ENCODE results near the gene RANBP3.

The RANBP3 gene

GRCh38 chr19:5977785-5978605, at the start of gene RANBP3 (continued):
- TF ChIP-seq ZNF549 (tag by site-specific recombination; IDR thresholded peaks at IDR 0.05) (no peak), PRDM4 (tag by site-specific recombination; IDR thresholded peaks at IDR 0.05) (peak; percentile 20; the same call in 1 of the 2 replicates), YY1 (tag by site-specific recombination; IDR thresholded peaks at IDR 0.05) (peak; percentile 92), ZNF768 (tag by site-specific recombination; IDR thresholded peaks at IDR 0.05) (no peak), ZNF416 (tag by site-specific recombination; IDR thresholded peaks at IDR 0.05) (no peak), OVOL3 (tag by site-specific recombination; IDR thresholded peaks at IDR 0.05) (peak; percentile 52; the same call in 1 of the 2 replicates), MZF1 (tag by site-specific recombination; IDR thresholded peaks at IDR 0.05; ENCODE audit: borderline replicate concordance) (no peak), ZNF645 (tag by site-specific recombination; IDR thresholded peaks at IDR 0.05) (no peak), ZNF560 (tag by site-specific recombination; IDR thresholded peaks at IDR 0.05; ENCODE audit: borderline replicate concordance) (no peak), PRDM2 (tag by site-specific recombination; IDR thresholded peaks at IDR 0.05; ENCODE audit: borderline replicate concordance) (no peak), IKZF3 (tag by site-specific recombination; IDR thresholded peaks at IDR 0.05) (peak; percentile 80), MEIS1 (CRISPR knock-in tag; IDR thresholded peaks at IDR 0.05; ENCODE audit: borderline replicate concordance) (no peak), ZNF610 (tag by site-specific recombination; IDR thresholded peaks at IDR 0.05; ENCODE audit: borderline replicate concordance) (peak; percentile 41; the same call in 1 of the 2 replicates), ZNF433 (tag by site-specific recombination; IDR thresholded peaks at IDR 0.05; ENCODE audit: low read depth) (no peak), ZBTB48 (tag by site-specific recombination; IDR thresholded peaks at IDR 0.05) (peak; percentile 44; the same call in 1 of the 2 replicates), ZNF10 (tag by site-specific recombination; IDR thresholded peaks at IDR 0.05) (no peak), TSHZ1 (tag by site-specific recombination; IDR thresholded peaks at IDR 0.05; ENCODE audit: borderline replicate concordance) (no peak), REPIN1 (tag by site-specific recombination; IDR thresholded peaks at IDR 0.05; ENCODE audit: low read depth) (0 out of 2 replicates have a peak, but pooled peaks have one; percentile 48), ZNF664 (tag by site-specific recombination; IDR thresholded peaks at IDR 0.05) (no peak), OSR2 (tag by site-specific recombination; IDR thresholded peaks at IDR 0.05) (no peak), REST (tag by site-specific recombination; IDR thresholded peaks at IDR 0.05) (no peak; the same call in 1 of the 2 replicates), ZNF624 (tag by site-specific recombination; IDR thresholded peaks at IDR 0.05) (no peak)
